ENCODE measurements around the gene DOCK3. TPM values are rescaled to one million over a fixed set of nuclear protein-coding genes. Genes with fewer than 3 reads are reported as not detected.
"Not testable (repeated sequence)": the region's sequence is repeated elsewhere in the genome, so short reads cannot be mapped to it uniquely, and the experiment has no call there.

The DOCK3 gene
- total RNA-seq, 8 experiments from 2014 or later = 1.0 to 17.3 (median 9.7) TPM

DNA sequence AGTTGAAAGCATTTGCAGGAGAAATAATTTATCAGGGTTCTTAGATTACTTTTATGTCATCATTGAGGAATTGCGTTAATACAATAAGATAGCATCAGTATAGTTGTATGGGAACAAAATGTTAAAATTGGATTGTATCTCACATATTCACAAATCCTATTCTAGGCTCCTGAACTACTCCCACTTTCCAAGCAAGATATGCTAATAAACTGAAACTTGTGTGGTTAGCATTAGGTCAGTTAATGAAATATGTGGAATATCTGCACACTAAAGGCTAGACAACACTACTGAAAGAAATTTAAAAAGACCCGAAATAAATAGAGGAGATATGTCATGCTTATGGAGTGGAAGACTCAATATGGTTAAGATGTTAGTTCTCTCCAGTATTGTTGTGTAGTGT lies 272.7 kb downstream of the DOCK3 start:
- in situ Hi-C loops (cut with MboI; ENCODE audit: low pct_unique_long_range_greater_than_20kb in 2 of 9, low sequenced_read_pairs in 9 of 9, unreplicated experiment in 9 of 9) = no loop called here
- peak in 3 of 8 experiments; percentile 23 to 83 (median 73) for ATAC-seq (replicated peaks in 6 of 8)

DNA sequence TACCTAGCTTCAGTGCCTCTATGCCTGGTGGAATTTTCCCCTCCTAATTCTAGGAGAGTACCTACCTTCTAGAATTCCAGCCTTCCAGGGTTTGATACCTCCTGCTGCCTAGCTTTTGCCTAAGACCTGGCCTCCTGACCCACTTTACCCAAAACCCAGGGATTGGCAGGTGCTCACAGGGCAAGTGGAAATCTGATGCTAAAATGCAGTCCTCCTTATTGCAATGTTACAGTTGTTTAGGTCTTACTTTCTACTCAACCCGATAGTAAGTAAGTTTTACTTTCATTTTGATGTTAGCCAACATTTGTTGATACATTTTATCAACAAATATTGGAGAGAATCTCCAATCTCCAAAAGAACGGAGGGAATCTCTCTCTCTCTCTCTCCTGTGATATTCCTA lies 275.9 kb downstream of the DOCK3 start:
- Histone ChIP-seq H3K4me3 (no peak overlapping the region), H3K27ac (no peak overlapping the region), H3K4me1 (replicated peaks in 1 of 2) (no peaks in the 10 kb centered on the region)
- in situ Hi-C loops (cut with MboI; ENCODE audit: low pct_unique_long_range_greater_than_20kb in 2 of 9, low sequenced_read_pairs in 9 of 9, unreplicated experiment in 9 of 9) = loop anchor here in 1 of 9 experiments (25.0 kb wide), 1 partner anchor 412 kb away; no protein-coding TSS in a partner anchor
- WGBS, 10 experiments = 0 to 100% (median 84%) methylated on average over 1 to 2 of the region's 2 CpGs
- ATAC-seq (replicated peaks in 6 of 8) = peak in 1 of 8 experiments; percentile 13

More for the DNA sequence above, 272.7 kb downstream of the DOCK3 start:
- WGBS, 10 experiments = 0 to 100% (median 80%) methylated on average over 1 to 2 of the region's 2 CpGs; no CpG with 5 or more reads in 1 of the 10 experiments
- H3K4me3 ChIP-seq = no peak overlapping the region
- H3K4me1 ChIP-seq (replicated peaks in 1 of 2) = no peaks in the 10 kb centered on the region
- H3K27ac ChIP-seq = no peak overlapping the region

DNA sequence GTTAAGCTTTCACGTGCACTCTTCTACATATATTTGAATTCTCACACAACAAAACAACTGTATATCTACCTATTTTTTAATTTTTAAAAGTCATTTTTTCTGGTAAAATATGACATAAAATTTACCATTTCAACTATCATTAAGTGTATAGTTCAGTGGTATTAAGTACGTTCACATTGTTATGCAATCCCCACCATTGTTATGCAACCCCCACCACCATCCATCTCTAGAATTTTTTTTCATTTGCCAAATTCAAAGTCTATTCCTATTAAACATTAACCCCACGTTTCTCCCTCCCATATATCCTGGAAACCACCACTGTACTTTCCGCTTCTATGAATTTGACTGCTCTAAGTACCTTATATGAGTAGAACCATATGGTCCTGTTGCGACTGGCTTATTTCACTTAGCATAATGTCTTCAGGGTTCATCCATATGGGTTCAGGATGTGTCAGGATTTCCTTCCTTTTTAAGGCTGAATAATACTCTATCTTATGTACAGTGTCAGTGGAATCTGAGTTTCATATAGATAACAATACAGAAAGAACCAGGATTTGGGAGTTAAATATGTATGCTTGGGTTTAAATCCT lies 279.2 kb downstream of the DOCK3 start:
- in situ Hi-C loops (cut with MboI; ENCODE audit: low pct_unique_long_range_greater_than_20kb in 2 of 9, low sequenced_read_pairs in 9 of 9, unreplicated experiment in 9 of 9) = loop anchor here in 1 of 9 experiments (25.0 kb wide), 1 partner anchor 408 kb away; no protein-coding TSS in a partner anchor
- H3K27ac ChIP-seq = no peak overlapping the region

DNA sequence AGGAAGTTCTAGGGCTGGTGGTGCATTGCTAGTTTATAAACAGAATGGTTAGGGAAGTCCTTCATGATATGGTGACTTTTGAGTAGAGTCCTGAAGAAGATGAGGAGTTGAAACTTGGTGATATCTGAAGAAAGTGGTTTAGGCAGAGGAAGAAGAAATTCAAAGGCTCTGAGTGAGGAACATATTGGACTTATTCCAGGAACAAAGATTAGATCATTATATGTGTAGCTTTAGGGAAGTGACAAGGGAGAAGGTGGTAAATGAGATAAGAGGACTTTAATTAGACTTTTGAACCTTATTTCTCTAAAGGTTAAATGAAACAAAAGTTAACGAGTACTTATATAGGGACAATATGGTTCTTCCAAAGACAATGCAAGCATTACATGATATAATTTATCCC lies 286.7 kb downstream of the DOCK3 start:
- in situ Hi-C loops (cut with MboI; ENCODE audit: low pct_unique_long_range_greater_than_20kb in 2 of 9, low sequenced_read_pairs in 9 of 9, unreplicated experiment in 9 of 9) = loop anchor here in 1 of 9 experiments (25.0 kb wide), 1 partner anchor 401 kb away; no protein-coding TSS in a partner anchor
- H3K27ac ChIP-seq = no peak overlapping the region
- no peaks in the 10 kb centered on the region for H3K4me1 ChIP-seq (replicated peaks in 1 of 2)
- no peak overlapping the region for H3K4me3 ChIP-seq
- 40 to 100% (median 92%) methylated on average over 1 of the region's 1 CpG; no CpG with 5 or more reads in 2 of the 10 experiments for WGBS, 10 experiments
- no peak for ATAC-seq (replicated peaks in 6 of 8)

More for the DNA sequence above, 279.2 kb downstream of the DOCK3 start:
- Histone ChIP-seq H3K4me1 (replicated peaks in 1 of 2) (no peaks in the 10 kb centered on the region), H3K4me3 (no peak overlapping the region)
- peak in 3 of 8 experiments; percentile 29 to 69 (median 67) for ATAC-seq (replicated peaks in 6 of 8)
- WGBS, 10 experiments = 2 to 100% (median 66%) methylated on average over 1 to 5 of the region's 5 CpGs

DNA sequence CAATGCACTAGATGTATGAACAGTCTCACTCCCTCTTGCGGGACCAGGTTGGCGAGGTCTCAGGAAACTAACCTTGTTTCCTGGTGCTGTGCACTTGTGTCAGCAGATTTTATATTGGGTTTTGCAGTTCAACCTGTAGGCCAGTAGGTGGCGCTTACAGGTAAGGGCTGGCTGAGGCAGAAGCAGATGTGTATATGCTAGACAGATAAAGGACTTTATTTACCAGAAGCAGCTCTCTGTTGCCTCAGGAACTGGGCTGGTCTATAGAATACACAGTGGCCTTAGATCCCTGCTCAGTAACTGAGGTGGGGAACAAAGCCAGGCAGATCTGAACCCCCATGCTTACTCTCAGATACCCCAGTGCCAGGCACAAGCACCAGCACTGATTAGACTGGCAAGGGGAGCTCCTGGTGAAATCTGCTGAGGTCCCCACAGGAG lies 296.8 kb downstream of the DOCK3 start:
- in situ Hi-C loops (cut with MboI; ENCODE audit: low pct_unique_long_range_greater_than_20kb in 2 of 9, low sequenced_read_pairs in 9 of 9, unreplicated experiment in 9 of 9) = loop anchor here in 1 of 9 experiments (25.0 kb wide), 1 partner anchor 391 kb away; no protein-coding TSS in a partner anchor
- WGBS, 10 experiments = 0 to 80% (median 20%) methylated on average over 1 to 3 of the region's 3 CpGs; no CpG with 5 or more reads in 3 of the 10 experiments
- no peaks in the 10 kb centered on the region for H3K4me1 ChIP-seq (replicated peaks in 1 of 2)
- H3K27ac ChIP-seq = no peak overlapping the region
- ATAC-seq (replicated peaks in 6 of 8) = peak in 5 of 8 experiments; percentile 13 to 94 (median 83)
- no peak overlapping the region for H3K4me3 ChIP-seq

DNA sequence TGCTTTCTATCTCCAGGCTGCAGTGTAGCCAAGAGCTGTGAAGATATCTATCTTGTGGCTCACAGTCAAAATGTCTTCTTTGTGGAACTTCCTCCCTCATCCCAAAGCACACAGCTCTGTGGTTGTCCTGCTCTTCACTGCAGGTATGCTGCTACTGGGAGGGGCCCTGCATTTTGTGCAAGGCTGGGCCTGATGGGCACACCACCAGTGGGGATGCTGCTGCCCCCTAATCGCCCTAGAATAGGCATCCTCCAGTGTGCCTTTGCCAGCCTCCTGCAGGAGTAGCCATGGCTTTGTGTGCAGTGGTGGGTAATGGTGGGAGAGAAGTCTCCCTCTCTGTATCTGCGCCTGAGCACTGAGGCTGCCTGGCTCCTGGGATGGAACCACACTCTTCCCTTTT lies 297.3 kb downstream of the DOCK3 start:
- in situ Hi-C loops (cut with MboI; ENCODE audit: low pct_unique_long_range_greater_than_20kb in 2 of 9, low sequenced_read_pairs in 9 of 9, unreplicated experiment in 9 of 9) = loop anchor here in 1 of 9 experiments (25.0 kb wide), 1 partner anchor 390 kb away; no protein-coding TSS in a partner anchor
- 57 to 100% (median 86%) methylated on average over 1 of the region's 2 CpGs; no CpG with 5 or more reads in 6 of the 10 experiments for WGBS, 10 experiments
- H3K4me1 ChIP-seq (replicated peaks in 1 of 2) = no peaks in the 10 kb centered on the region
- no peak overlapping the region for H3K27ac ChIP-seq
- no peak for ATAC-seq (replicated peaks in 6 of 8)
- no peak overlapping the region for H3K4me3 ChIP-seq

DNA sequence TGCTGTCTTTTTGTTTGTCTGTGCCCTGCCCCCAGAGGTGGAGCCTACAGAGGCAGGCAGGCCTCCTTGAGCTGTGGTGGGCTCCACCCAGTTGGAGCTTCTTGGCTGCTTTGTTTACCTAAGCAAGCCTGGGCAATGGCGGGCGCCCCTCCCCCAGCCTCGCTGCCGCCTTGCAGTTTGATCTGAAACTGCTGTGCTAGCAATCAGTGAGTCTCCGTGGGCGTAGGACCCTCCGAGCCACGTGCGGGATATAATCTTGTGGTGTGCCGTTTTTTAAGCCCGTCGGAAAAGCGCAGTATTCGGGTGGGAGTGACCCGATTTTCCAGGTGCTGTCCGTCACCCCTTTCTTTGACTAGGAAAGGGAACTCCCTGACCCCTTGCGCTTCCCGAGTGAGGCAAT lies 303.9 kb downstream of the DOCK3 start:
- WGBS, 10 experiments = 80% methylated on average over 7 of the region's 18 CpGs; no CpG with 5 or more reads in 9 of the 10 experiments

DNA sequence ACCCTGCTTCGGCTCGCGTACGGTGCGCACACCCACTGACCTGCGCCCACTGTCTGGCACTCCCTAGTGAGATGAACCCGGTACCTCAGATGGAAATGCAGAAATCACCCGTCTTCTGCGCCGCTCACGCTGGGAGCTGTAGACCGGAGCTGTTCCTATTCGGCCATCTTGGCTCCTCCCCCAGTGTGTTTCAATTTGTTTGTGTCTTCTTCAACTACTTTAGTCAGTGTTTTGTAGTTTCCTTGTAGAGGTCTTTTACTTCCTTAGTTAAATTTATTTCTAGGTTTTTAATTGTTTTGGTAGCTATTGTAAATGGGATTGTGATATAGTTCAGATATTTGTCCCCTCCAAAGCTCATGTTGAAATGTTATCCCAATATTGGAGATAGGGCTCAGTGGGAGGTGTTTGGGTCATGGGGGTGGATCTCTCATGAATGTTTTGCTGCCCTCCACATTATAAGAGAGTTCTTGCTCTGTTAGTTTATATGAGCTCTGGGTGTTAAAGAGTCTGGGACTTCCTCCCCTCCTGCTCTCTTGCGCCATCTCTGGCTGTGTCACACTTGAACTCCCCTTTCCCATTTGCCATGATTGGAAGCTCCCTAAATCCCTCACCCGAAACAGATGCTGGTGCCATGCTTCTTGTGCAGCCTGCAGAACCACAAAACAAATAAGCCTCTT lies 304.4 kb downstream of the DOCK3 start:
- peaks cover 0 to 3% of the 10 kb centered on the region in 2 donors for H3K4me1 ChIP-seq (replicated peaks in 1 of 2)
- H3K27ac ChIP-seq = no peak overlapping the region
- no peak for ATAC-seq (replicated peaks in 6 of 8)
- in situ Hi-C loops (cut with MboI; ENCODE audit: low pct_unique_long_range_greater_than_20kb in 2 of 9, low sequenced_read_pairs in 9 of 9, unreplicated experiment in 9 of 9) = no loop called here
- 20 to 100% (median 90%) methylated on average over 1 to 2 of the region's 15 CpGs; no CpG with 5 or more reads in 4 of the 10 experiments for WGBS, 10 experiments
- no peak overlapping the region for H3K4me3 ChIP-seq

More for the DNA sequence above, 303.9 kb downstream of the DOCK3 start:
- H3K27ac ChIP-seq; H3K4me1 ChIP-seq (replicated peaks in 1 of 2); H3K4me3 ChIP-seq; ATAC-seq (replicated peaks in 6 of 8); in situ Hi-C loops (cut with MboI; ENCODE audit: low pct_unique_long_range_greater_than_20kb in 2 of 9, low sequenced_read_pairs in 9 of 9, unreplicated experiment in 9 of 9): not testable (repeated sequence)

DNA sequence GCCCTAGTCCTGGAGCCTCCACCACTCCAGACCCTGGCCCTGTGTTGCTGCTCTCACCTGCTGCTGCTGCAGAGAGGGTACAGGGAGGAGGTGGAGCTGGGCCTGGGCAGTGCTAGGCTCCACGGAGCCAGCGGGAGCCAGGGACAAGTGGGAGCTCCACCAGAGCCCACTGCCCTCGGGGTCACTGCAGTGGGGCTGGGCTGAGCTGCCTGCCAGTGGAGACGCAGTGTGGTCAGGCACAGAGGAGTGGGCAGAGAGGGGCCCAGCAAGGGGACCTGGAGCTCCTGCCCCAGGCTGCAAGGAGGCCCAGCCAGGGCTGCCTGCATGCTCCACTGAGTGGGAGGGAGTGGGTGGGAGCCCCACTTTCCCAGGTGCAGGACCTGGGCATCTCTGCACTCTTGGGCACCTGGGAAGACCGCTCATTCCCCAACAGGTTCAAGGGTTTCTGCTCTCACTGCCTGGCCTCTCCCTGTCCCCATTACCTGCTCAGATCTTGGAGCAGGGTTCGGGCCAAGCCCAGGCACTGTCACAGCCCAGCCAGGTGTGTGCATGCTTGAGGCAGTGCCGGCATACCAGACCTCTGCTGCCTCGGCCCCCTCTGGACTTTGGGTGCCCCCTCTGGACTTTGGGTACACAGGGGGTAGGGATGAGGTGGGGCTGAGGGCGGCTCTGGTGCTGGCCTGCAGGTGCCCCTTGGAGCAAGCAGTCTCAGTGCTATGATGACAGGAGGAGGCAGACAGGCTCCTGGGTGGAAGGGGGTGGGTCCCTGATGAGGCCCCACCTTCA lies 308.0 kb downstream of the DOCK3 start:
- WGBS, 10 experiments = 100% methylated on average over 1 of the region's 9 CpGs; no CpG with 5 or more reads in 9 of the 10 experiments
- Histone ChIP-seq H3K4me1 (replicated peaks in 1 of 2) (peaks cover 0 to 13% of the 10 kb centered on the region in 2 donors), H3K4me3 (no peak overlapping the region), H3K27ac (no peak overlapping the region)
- in situ Hi-C loops (cut with MboI; ENCODE audit: low pct_unique_long_range_greater_than_20kb in 2 of 9, low sequenced_read_pairs in 9 of 9, unreplicated experiment in 9 of 9) = no loop called here
- ATAC-seq (replicated peaks in 6 of 8) = no peak

DNA sequence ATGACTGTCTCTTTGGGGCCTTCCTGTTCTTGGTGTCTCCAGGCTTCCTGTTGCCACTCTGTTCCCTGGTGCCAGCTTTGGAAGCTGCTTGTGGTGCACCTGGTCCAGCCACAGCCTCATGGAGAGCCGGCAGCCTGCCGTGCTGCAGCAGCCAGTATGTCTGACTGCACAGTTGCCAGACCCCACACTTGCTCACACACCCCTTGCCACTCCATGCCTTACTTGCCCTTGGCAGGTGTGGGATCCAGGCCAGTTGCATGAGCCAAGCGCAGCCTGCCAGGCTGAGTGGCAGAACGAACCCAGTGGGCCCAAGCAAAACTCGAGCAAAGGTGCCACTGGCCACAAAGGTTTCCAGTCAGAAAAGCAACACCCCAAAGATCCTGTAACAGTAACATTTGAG lies 309.2 kb downstream of the DOCK3 start:
- Histone ChIP-seq H3K4me3 (no peak overlapping the region), H3K27ac (no peak overlapping the region), H3K4me1 (replicated peaks in 1 of 2) (peaks cover 0 to 10% of the 10 kb centered on the region in 2 donors)
- in situ Hi-C loops (cut with MboI; ENCODE audit: low pct_unique_long_range_greater_than_20kb in 2 of 9, low sequenced_read_pairs in 9 of 9, unreplicated experiment in 9 of 9) = no loop called here
- WGBS, 10 experiments = 33 to 100% (median 90%) methylated on average over 1 to 4 of the region's 5 CpGs; no CpG with 5 or more reads in 6 of the 10 experiments
- ATAC-seq (replicated peaks in 6 of 8) = no peak

DNA sequence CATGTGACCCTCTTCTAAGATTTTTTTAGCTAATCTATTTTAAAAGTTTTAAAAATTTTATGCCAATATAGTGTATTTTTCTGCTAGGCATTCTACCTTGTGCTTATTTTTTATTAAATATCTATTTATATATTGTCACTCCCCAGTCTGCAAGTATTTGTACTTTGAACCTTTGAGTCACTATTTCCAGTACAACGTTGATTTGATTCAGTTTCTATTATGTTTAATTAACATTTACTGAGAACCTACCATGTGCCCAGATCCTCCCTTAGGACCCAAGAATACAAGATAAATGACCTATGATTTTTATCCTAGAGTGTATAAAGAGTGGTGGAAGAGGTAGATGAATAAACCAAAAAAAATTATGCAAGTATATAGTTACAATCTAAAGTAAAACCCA lies 311.2 kb downstream of the DOCK3 start:
- Histone ChIP-seq H3K4me3 (no peak overlapping the region), H3K4me1 (replicated peaks in 1 of 2) (peaks cover 0 to 10% of the 10 kb centered on the region in 2 donors), H3K27ac (no peak overlapping the region)
- no peak for ATAC-seq (replicated peaks in 6 of 8)
- 0 to 100% (median 61%) methylated on average over 1 of the region's 1 CpG; no CpG with 5 or more reads in 2 of the 10 experiments for WGBS, 10 experiments
- in situ Hi-C loops (cut with MboI; ENCODE audit: low pct_unique_long_range_greater_than_20kb in 2 of 9, low sequenced_read_pairs in 9 of 9, unreplicated experiment in 9 of 9) = no loop called here

DNA sequence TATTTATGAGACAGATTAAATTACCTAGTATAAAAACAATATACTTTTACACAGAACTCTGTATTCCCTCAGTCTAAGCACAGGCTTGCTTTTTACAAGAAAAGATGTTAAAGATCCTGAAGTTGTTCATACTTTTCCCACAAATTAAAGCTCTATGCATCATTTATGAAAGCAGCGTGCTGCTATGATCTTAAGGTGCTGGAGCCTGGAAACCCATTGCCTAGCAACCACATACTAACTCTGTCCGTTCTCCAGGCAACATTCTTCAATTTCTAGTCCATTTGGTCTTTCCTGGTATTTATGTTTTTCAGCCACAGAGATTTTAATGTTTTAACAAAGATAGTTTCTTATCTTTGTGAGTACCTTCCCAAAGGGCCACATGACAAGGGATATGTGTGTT lies 312.0 kb downstream of the DOCK3 start:
- Histone ChIP-seq H3K4me1 (replicated peaks in 1 of 2) (peaks cover 0 to 10% of the 10 kb centered on the region in 2 donors), H3K27ac (no peak overlapping the region), H3K4me3 (no peak overlapping the region)
- peak in 1 of 8 experiments; percentile 62 for ATAC-seq (replicated peaks in 6 of 8)
- 20 to 88% (median 61%) methylated on average over 1 to 2 of the region's 2 CpGs; no CpG with 5 or more reads in 3 of the 10 experiments for WGBS, 10 experiments
- in situ Hi-C loops (cut with MboI; ENCODE audit: low pct_unique_long_range_greater_than_20kb in 2 of 9, low sequenced_read_pairs in 9 of 9, unreplicated experiment in 9 of 9) = no loop called here
